Measurements from ENCODE around the gene PSEN2. TPM values are rescaled to one million over a fixed set of nuclear protein-coding genes. Genes with fewer than 3 reads are reported as not detected.

The PSEN2 gene
- total and polyA plus RNA-seq, 2 donors (not counting 3 experiments of a cell fraction or from before 2014, with no cell fraction given), result 12.5 to 19.3 TPM

DNA sequence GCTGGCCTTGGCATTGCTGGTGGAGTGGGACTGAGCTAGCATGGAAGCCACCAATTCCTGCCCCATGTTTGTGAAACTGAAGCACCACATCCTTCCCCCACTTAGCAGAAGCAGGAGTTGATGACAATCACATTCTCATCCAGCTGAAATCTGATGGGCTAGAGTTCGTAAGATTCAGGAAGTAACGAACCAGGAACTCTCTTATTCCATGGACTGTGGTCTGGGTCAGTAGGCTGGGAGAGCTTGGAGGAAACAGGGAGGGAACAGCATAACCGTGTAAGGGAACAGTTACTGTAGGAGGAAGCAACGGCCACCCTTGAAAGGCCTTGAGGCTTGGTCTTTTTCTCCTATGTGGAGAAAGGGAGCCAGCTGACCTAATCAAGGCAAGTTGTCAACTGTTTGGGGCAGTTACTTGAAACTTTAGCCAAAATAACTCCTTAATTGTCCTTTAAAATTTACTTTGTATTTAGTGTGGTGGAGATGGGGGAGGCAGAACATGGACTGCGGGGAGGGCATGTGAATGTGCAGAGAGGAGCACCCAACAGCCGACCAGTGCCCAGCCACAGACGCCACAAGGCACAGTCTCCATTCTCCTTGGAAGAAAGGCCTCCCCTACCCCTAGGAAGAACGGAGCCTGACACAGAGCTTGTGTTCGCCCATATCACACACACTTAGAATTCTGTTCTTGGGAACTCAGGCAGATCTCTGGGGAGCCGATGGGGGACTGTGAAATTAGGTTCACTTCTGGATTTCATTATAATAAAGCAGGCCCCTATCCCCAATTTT is 67.7 kb downstream of the PSEN2 start:
- H3K27me3 ChIP-seq (ENCODE audit: control insufficient read depth in 2 of 2, insufficient read depth in 2 of 2, low read length in 2 of 2), result no peaks in the 10 kb centered on the region
- dilution Hi-C loops (cut with MboI; ENCODE audit: extremely low pct_ligation_motif_present, low sequenced_read_pairs), result no loop called here
- H3K4me3 ChIP-seq (replicated peaks in 1 of 3; ENCODE audit: insufficient read depth in 1 of 3, low read depth in 1 of 3, low read length in 3 of 3), result no peak overlapping the region
- H3K4me2 ChIP-seq (ENCODE audit: insufficient read depth, low read length), result no peak overlapping the region
- H3K9ac ChIP-seq (replicated peaks; ENCODE audit: extremely low read depth, insufficient read depth, low read length), result no peak overlapping the region
- H4K20me1 ChIP-seq (replicated peaks; ENCODE audit: control insufficient read depth, extremely low read depth, insufficient read depth, low read length), result no peaks in the 10 kb centered on the region
- H3K9me3 ChIP-seq (replicated peaks; ENCODE audit: control insufficient read depth, insufficient read depth, low read length), result no peaks in the 10 kb centered on the region
- BruUV-seq (replicated peaks), result no TSS peak
- FAIRE-seq (no peak), DNase-seq (ENCODE audit: low read depth, low spot score) (no peak)
- no peaks in the 10 kb centered on the region for H3K79me2 ChIP-seq (ENCODE audit: control insufficient read depth, insufficient read depth, low read length)
- POLR2A ChIA-PET, result interaction anchor here (0.6 to 0.7 kb wide), 3 partner anchors 9 to 587 kb away, joined by 3 to 9 read pairs (median 7); no protein-coding TSS in a partner anchor
- H3K36me3 ChIP-seq (ENCODE audit: control insufficient read depth in 2 of 2, extremely low read depth in 1 of 2, insufficient read depth in 2 of 2, low read length in 2 of 2), result no peaks in the 10 kb centered on the region
- intact Hi-C loops (cut with micrococcal nuclease), result loop anchor here (5.0 kb wide), 1 partner anchor 49 kb away; no protein-coding TSS in a partner anchor
- CTCF ChIA-PET, result interaction anchor here (0.6 to 2.3 kb wide), 7 partner anchors 26 to 947 kb away, joined by 3 to 8 read pairs (median 4); no protein-coding TSS in a partner anchor
- no peaks in the 10 kb centered on the region for H3K9me1 ChIP-seq (replicated peaks; ENCODE audit: control insufficient read depth, extremely low read depth, insufficient read depth, low read length)
- H3K27ac ChIP-seq (ENCODE audit: insufficient read depth, low read depth, low read length), result no peak overlapping the region
- peak overlapping the region; percentile 5 for H2AFZ ChIP-seq (ENCODE audit: low read depth, low read length)
- peaks cover 7% of the 10 kb centered on the region for H3K4me1 ChIP-seq (ENCODE audit: control insufficient read depth, extremely low read depth, insufficient read depth, low read length)
- TF ChIP-seq GATA2 (IDR thresholded peaks at IDR 0.05; ENCODE audit: insufficient read depth, insufficient read length, low read depth, low read length), result no peak

GRCh38 chr1:226938903-226939437 is 68.6 kb downstream of the PSEN2 start:
- Histone ChIP-seq H3K36me3 (ENCODE audit: control insufficient read depth in 2 of 2, extremely low read depth in 1 of 2, insufficient read depth in 2 of 2, low read length in 2 of 2) (no peaks in the 10 kb centered on the region), H3K4me1 (ENCODE audit: control insufficient read depth, extremely low read depth, insufficient read depth, low read length) (peaks cover 7% of the 10 kb centered on the region), H4K20me1 (replicated peaks; ENCODE audit: control insufficient read depth, extremely low read depth, insufficient read depth, low read length) (no peaks in the 10 kb centered on the region), H3K9me1 (replicated peaks; ENCODE audit: control insufficient read depth, extremely low read depth, insufficient read depth, low read length) (no peaks in the 10 kb centered on the region), H3K27ac (ENCODE audit: insufficient read depth, low read depth, low read length) (peak overlapping the region; percentile 46), H2AFZ (ENCODE audit: low read depth, low read length) (peak overlapping the region; percentile 80), H3K9ac (replicated peaks; ENCODE audit: extremely low read depth, insufficient read depth, low read length) (peak overlapping the region; percentile 57), H3K79me2 (ENCODE audit: control insufficient read depth, insufficient read depth, low read length) (no peaks in the 10 kb centered on the region), H3K4me2 (ENCODE audit: insufficient read depth, low read length) (peak overlapping the region; percentile 79), H3K4me3 (replicated peaks in 1 of 3; ENCODE audit: insufficient read depth in 1 of 3, low read depth in 1 of 3, low read length in 3 of 3) (peak overlapping the region; percentile 40 to 63 (median 53)), H3K27me3 (ENCODE audit: control insufficient read depth in 2 of 2, insufficient read depth in 2 of 2, low read length in 2 of 2) (no peaks in the 10 kb centered on the region), H3K9me3 (replicated peaks; ENCODE audit: control insufficient read depth, insufficient read depth, low read length) (no peaks in the 10 kb centered on the region)
- dilution Hi-C loops (cut with MboI; ENCODE audit: extremely low pct_ligation_motif_present, low sequenced_read_pairs) (no loop called here), intact Hi-C loops (cut with micrococcal nuclease) (loop anchor here (5.0 kb wide), 1 partner anchor 48 kb away; no protein-coding TSS in a partner anchor)
- FAIRE-seq (no peak), DNase-seq (ENCODE audit: low read depth, low spot score) (peak; percentile 55)
- ChIA-PET CTCF (interaction anchor here (0.6 to 2.3 kb wide), 10 partner anchors 12 to 946 kb away, joined by 3 to 10 read pairs (median 4); no protein-coding TSS in a partner anchor), POLR2A (interaction anchor here (0.6 to 0.8 kb wide), 6 partner anchors 8 to 625 kb away, joined by 3 to 9 read pairs (median 5); no protein-coding TSS in a partner anchor)
- TF ChIP-seq, protein P1, sequence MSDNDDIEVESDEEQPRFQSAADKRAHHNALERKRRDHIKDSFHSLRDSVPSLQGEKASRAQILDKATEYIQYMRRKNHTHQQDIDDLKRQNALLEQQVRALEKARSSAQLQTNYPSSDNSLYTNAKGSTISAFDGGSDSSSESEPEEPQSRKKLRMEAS (IDR thresholded peaks at IDR 0.05; ENCODE audit: insufficient read depth, insufficient read length), result no peak
- TF ChIP-seq FOS (IDR thresholded peaks at IDR 0.05; ENCODE audit: borderline replicate concordance, insufficient read depth, low read length), result peak; percentile 37
- BruUV-seq (replicated peaks), result TSS peak; percentile 82
